Measurements from ENCODE around the gene PRKCA.

- TF ChIP-seq REST (IDR thresholded peaks at IDR 0.05; ENCODE audit: unreplicated experiment), result no peak
- no peak for TF ChIP-seq CTCF (conservative IDR thresholded peaks at IDR 0.05; ENCODE audit: low read depth in 2 of 2)
- no peak for TF ChIP-seq EZH2phosphoT487 (IDR thresholded peaks at IDR 0.05; ENCODE audit: unreplicated experiment)
- no peak for TF ChIP-seq EZH2 (IDR thresholded peaks at IDR 0.05; ENCODE audit: low read depth, unreplicated experiment)
Measured at GRCh38 chr17:66542967-66543520, 240.6 kb downstream of the PRKCA start.
